Esophagus squamous epithelium (tissue), 5 donors: Measurements from ENCODE around the gene PHRF1. TPM values are rescaled to one million over a fixed set of nuclear protein-coding genes. Genes with fewer than 3 reads are reported as not detected.
A peak's percentile ranks its signal among the peaks of the same experiment; 100 is the strongest.

Experiments used
- DNase-seq: peaks from one replicate; lab custom pipeline; 2025; lab: John Stamatoyannopoulos, UW
- H3K27ac ChIP-seq, 4 donors: fragments of 200-600 bp; sonication (generic); one replicate each; pipeline ENCODE4 v1.5.1; 2016 to 2019; ENCODE audit warnings: mild to moderate bottlenecking in 1 of 4
- H3K27me3 ChIP-seq, 4 donors: fragments of 200-600 bp; sonication (generic); 1 replicate in 3 of 4; 2 replicates in 1 of 4; pipeline versions ENCODE4 v1.5.1 to v1.6.0; 2017 to 2021; ENCODE audit warnings: antibody characterized with exemption in 1 of 4
- H3K36me3 ChIP-seq, 3 donors: fragments of 200-600 bp; sonication (generic); one replicate each; pipeline ENCODE4 v1.5.1; 2016 to 2019
- H3K4me1 ChIP-seq, 3 donors: fragments of 200-600 bp; sonication (generic); one replicate each; pipeline ENCODE4 v1.5.1; 2017 to 2019
- H3K4me3 ChIP-seq, 4 donors: fragments of 200-600 bp; sonication (generic); 1 replicate in 3 of 4; 2 replicates in 1 of 4; pipeline ENCODE4 v1.5.1; 2016 to 2019; ENCODE audit warnings: mild to moderate bottlenecking in 2 of 4, moderate library complexity in 1 of 4
- H3K9me3 ChIP-seq, 3 donors: fragments of 200-600 bp; sonication (generic); one replicate each; pipeline ENCODE4 v1.5.1; 2016 to 2019
- POLR2A ChIP-seq, 4 donors: fragments of 450-650 bp; IDR thresholded peaks; one replicate each; pipeline ENCODE4 v1.6.1; 2017; ENCODE audit warnings: antibody characterized with exemption in 4 of 4, mild to moderate bottlenecking in 4 of 4, moderate library complexity in 3 of 4
- WGBS, 2 donors: methylation state at CpG; one replicate each; pipeline ENCODE4 v1.1.5; 2018; 5-methylcytosine and 5-hydroxymethylcytosine counted together
- intact Hi-C: fragments of 100-400 bp; cut with DNase I; formaldehyde crosslinking; loops from one replicate; pipeline ENCODE4 v1.15.0; 2022
- total RNA-seq, 4 donors: library from RNA; depleted of rRNA; stranded (reverse); fragments of >200 nt; gene quantifications; one replicate each; pipeline ENCODE4 v1.1.0, GENCODE V29; 2016
- TF ChIP-seq, protein P1 (sequence below), 6 experiments: fragments of 450-650 bp in 4 of 6; fragments of 200-600 bp in 2 of 6; sonication (generic) in 2 of 6; IDR thresholded peaks; one replicate each; pipeline ENCODE4 v1.5.1; 2016 to 2019; ENCODE audit warnings: antibody characterized with exemption in 6 of 6, mild to moderate bottlenecking in 4 of 6, moderate library complexity in 4 of 6
- donor health status: DM: yes; HTN: yes; CAD: no.

PHRF1 gene
- total RNA-seq, 4 donors from 2014 or later: 11.7 to 30.6 (median 24.2) TPM

DNA sequence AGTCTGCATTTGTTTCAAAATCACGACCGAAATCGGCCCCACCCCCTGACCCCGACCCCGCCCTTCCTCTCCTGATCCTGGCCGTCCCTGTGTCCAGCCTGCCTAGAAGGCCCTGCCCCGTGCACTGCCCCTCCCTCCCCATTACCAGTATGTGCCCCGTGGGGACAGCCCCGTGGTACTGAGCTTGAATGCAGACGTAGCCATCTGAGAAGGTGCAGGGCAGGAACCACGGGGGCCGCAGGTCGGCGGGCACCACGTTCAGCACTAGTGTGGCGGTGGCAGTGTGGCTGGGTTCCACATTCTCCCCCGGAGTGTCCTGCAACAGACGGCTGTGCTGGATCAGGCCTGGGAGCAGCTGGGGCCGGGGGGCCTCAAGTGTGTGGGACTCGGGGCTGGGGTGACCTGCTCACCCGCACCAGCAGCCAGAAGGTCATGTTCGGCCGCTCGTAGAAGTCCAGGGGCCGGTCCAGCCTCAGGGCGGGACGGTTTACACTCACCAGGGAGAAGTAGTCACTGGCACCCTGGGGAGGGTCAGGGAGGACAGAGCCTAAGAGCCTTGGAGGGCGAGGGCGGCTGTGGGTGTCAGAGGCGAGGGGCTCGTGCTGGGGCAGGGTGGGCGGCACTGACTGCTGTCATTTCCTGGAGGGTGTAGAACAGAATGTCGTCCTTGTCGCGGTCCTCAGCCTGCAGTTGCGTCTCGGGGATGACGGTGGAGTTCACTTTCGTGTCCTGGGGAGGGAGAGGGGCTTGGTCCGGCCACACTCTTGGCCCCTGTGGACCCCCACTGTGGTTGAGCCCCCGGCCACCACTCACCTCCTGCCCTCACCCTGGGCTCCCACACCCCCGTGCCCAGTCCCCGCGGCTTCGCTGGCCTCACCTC lies 44.9 kb downstream of the PHRF1 start:
- 78 to 86% methylated on average over 6 to 11 of the region's 45 CpGs for WGBS, 2 donors
- DNase-seq: no peak
- H3K27me3 ChIP-seq: peaks cover 0 to 30% (median 0%) of the 10 kb centered on the region in 4 donors
- H3K4me1 ChIP-seq: peaks cover 2 to 20% (median 10%) of the 10 kb centered on the region in 3 donors
- H3K4me3 ChIP-seq: no peak overlapping the region
- TF ChIP-seq, protein P1, sequence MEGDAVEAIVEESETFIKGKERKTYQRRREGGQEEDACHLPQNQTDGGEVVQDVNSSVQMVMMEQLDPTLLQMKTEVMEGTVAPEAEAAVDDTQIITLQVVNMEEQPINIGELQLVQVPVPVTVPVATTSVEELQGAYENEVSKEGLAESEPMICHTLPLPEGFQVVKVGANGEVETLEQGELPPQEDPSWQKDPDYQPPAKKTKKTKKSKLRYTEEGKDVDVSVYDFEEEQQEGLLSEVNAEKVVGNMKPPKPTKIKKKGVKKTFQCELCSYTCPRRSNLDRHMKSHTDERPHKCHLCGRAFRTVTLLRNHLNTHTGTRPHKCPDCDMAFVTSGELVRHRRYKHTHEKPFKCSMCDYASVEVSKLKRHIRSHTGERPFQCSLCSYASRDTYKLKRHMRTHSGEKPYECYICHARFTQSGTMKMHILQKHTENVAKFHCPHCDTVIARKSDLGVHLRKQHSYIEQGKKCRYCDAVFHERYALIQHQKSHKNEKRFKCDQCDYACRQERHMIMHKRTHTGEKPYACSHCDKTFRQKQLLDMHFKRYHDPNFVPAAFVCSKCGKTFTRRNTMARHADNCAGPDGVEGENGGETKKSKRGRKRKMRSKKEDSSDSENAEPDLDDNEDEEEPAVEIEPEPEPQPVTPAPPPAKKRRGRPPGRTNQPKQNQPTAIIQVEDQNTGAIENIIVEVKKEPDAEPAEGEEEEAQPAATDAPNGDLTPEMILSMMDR (IDR thresholded peaks at IDR 0.05): no peak
- TF ChIP-seq POLR2A (IDR thresholded peaks at IDR 0.05): no peak
- H3K9me3 ChIP-seq: no peaks in the 10 kb centered on the region
- H3K36me3 ChIP-seq: peaks cover 0 to 59% (median 0%) of the 10 kb centered on the region in 3 donors
- intact Hi-C loops: no loop called here
- no peak overlapping the region for H3K27ac ChIP-seq

DNA sequence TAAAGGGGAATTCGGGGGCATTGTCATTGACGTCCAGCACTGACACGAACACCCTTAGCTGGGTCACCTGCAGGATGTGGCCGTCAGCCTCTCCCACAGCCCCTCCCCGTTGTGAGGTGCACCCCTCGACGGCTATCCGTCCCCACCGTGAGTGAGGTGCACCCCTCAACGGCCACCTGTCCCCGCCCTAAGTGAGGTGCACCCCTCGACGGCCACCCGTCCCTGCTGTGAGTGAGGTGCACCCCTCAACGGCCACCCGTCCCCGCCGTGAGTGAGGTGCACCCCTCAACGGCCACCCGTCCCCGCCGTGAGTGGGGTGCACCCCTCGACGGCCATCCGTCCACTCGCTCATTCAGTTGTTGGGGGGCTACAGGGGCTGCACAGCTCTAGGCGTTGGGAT lies 45.6 kb downstream of the PHRF1 start:
- intact Hi-C loops: no loop called here
- H3K4me3 ChIP-seq: no peak overlapping the region
- H3K9me3 ChIP-seq: no peaks in the 10 kb centered on the region
- H3K36me3 ChIP-seq: peaks cover 0 to 59% (median 0%) of the 10 kb centered on the region in 3 donors
- no peak for TF ChIP-seq POLR2A (IDR thresholded peaks at IDR 0.05)
- TF ChIP-seq, protein P1 (IDR thresholded peaks at IDR 0.05): no peak
- H3K4me1 ChIP-seq: peaks cover 3 to 20% (median 8%) of the 10 kb centered on the region in 3 donors
- WGBS, 2 donors: 74 to 82% methylated on average over 14 to 15 of the region's 27 CpGs
- H3K27me3 ChIP-seq: peaks cover 0 to 37% (median 2%) of the 10 kb centered on the region in 4 donors
- H3K27ac ChIP-seq: no peak overlapping the region
- DNase-seq: no peak

DNA sequence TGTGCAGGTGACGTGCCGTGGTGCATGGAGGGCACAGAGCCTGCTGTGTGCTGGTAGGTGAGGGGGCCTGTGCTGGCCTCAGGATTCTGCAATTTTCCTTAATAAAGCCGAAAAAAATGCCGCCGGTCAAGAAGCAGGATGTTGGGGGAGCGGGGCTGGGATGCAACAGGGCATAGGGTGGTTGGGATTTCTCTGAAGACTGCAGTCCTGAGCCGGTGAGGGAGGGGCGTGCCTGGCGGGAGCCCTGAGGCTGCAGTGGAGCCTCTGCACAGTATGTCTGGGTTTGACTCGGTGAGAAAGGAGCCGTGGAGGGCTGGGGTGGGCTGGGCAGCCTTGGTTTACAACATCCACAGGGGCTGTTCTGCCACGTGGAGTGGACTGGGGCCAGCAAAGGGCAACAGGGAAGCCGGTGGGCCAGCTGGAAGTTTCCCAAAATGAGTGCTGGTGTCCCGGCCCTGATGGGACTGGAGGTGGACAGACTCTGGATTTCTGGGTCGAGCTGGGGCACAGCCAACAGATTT lies 47.1 kb downstream of the PHRF1 start:
- no peaks in the 10 kb centered on the region for H3K9me3 ChIP-seq
- 88 to 93% methylated on average over 10 of the region's 15 CpGs for WGBS, 2 donors
- peaks cover 3 to 23% (median 7%) of the 10 kb centered on the region in 3 donors for H3K4me1 ChIP-seq
- no peak for TF ChIP-seq POLR2A (IDR thresholded peaks at IDR 0.05)
- H3K36me3 ChIP-seq: peaks cover 0 to 46% (median 0%) of the 10 kb centered on the region in 3 donors
- H3K27ac ChIP-seq: no peak overlapping the region
- intact Hi-C loops: no loop called here
- H3K27me3 ChIP-seq: peaks cover 0 to 44% (median 2%) of the 10 kb centered on the region in 4 donors
- H3K4me3 ChIP-seq: no peak overlapping the region
- DNase-seq: no peak

DNA sequence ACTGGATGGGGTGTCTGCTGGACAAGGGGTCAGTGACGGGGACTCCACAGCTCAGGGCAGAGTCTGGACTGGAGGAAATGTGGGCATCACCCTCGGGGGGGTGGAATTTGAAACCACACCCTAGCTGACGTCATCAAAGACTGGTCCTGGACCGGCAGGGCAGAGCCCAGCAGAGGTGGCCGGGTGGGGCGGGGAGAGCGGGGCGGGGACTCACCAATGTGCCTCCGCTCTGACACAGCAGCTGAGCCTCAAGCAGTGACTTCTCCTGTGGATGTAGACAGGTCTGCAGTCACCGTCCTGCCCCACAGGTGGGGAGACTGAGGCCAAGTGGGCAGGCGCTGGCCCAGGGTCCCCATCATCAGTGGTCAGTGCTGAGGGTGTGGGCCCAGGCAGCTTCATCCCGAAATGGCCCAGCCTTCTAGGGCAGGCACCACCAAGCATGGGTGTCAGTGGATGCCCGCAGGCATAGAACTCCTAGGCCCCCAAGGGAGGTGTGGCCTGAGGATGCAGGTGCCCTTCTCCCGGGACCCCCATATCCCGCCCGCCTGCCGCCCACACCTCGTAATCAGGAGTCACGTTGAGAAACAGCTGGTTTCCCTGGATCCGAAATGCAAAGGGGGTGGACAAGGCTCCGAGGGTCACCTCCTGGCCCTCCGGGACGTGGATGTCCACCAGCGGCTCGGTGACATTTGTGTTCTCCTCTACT lies 47.9 kb downstream of the PHRF1 start:
- Histone ChIP-seq H3K27me3 (peaks cover 0 to 44% (median 2%) of the 10 kb centered on the region in 4 donors), H3K4me3 (no peak overlapping the region), H3K9me3 (no peaks in the 10 kb centered on the region), H3K36me3 (peaks cover 0 to 41% (median 0%) of the 10 kb centered on the region in 3 donors), H3K4me1 (peaks cover 3 to 23% (median 7%) of the 10 kb centered on the region in 3 donors), H3K27ac (peak overlapping the region in 1 of 4 donors; percentile 2)
- TF ChIP-seq POLR2A (IDR thresholded peaks at IDR 0.05): no peak
- TF ChIP-seq, protein P1 (IDR thresholded peaks at IDR 0.05): no peak
- DNase-seq: no peak
- intact Hi-C loops: no loop called here
- WGBS, 2 donors: 63 to 77% methylated on average over 6 to 10 of the region's 25 CpGs
